Endodermal cell (in vitro differentiated cells): Measurements from ENCODE around the gene LCN15. TPM values are rescaled to one million over a fixed set of nuclear protein-coding genes. Genes with fewer than 3 reads are reported as not detected.

Source experiments
- DNase-seq: peaks from one replicate; pipeline ENCODE4 v3.0.0-alpha.2; 2017
- H3K27ac ChIP-seq: 2 replicates; pipeline ENCODE4 v1.5.1; 2013; ENCODE audit warnings: mild to moderate bottlenecking, low read depth, low read length, moderate library complexity
- H3K27me3 ChIP-seq: 2 replicates; pipeline ENCODE4 v1.6.1; 2013; ENCODE audit warnings: mild to moderate bottlenecking, low read length, moderate library complexity; ENCODE audit not compliant: insufficient read depth, control insufficient read depth, poor library complexity, severe bottlenecking
- H3K36me3 ChIP-seq: 2 replicates; pipeline ENCODE4 v1.7.0; 2013; ENCODE audit warnings: mild to moderate bottlenecking, low read length, moderate library complexity; ENCODE audit not compliant: control insufficient read depth, insufficient read depth
- H3K4me1 ChIP-seq: one replicate; pipeline ENCODE4 v1.7.0; 2013; ENCODE audit warnings: low read length; ENCODE audit not compliant: control insufficient read depth, insufficient read depth
- H3K4me3 ChIP-seq: 2 replicates; pipeline ENCODE4 v1.5.1; 2013; ENCODE audit warnings: mild to moderate bottlenecking, low read length, moderate library complexity
- H3K9ac ChIP-seq: 2 replicates; pipeline ENCODE4 v1.6.1; 2013; ENCODE audit warnings: mild to moderate bottlenecking, low read length, moderate library complexity; ENCODE audit not compliant: poor library complexity, severe bottlenecking; ENCODE audit errors: extremely low read depth
- H3K9me3 ChIP-seq: 2 replicates; pipeline ENCODE4 v1.6.1; 2013; ENCODE audit warnings: mild to moderate bottlenecking, low read length, moderate library complexity; ENCODE audit not compliant: control insufficient read depth
- H3K27ac Mint-ChIP-seq: 2 replicates; pipeline ENCODE4 v1.8.0; 2020; ENCODE audit warnings: mixed read lengths
- H3K27me3 Mint-ChIP-seq: 2 replicates; pipeline ENCODE4 v1.8.0; 2021; ENCODE audit warnings: mild to moderate bottlenecking, mixed read lengths; ENCODE audit not compliant: insufficient read depth
- H3K36me3 Mint-ChIP-seq: 2 replicates; pipeline ENCODE4 v1.8.0; 2020; ENCODE audit warnings: low read depth, mixed read lengths
- H3K4me1 Mint-ChIP-seq: 2 replicates; pipeline ENCODE4 v1.8.0; 2020; ENCODE audit warnings: mixed read lengths
- H3K4me3 Mint-ChIP-seq: 2 replicates; pipeline ENCODE4 v1.8.0; 2020; ENCODE audit warnings: mild to moderate bottlenecking, moderate library complexity, mixed read lengths
- H3K9me3 Mint-ChIP-seq: 2 replicates; pipeline ENCODE4 v1.8.0; 2020; ENCODE audit warnings: mild to moderate bottlenecking, mixed read lengths
- CTCF ChIP-seq: fragments of 200-600 bp; sonication (generic); conservative IDR thresholded peaks from 2 replicates; pipeline ENCODE4 v1.5.0; 2021; ENCODE audit warnings: antibody characterized with exemption, mild to moderate bottlenecking
- WGBS, 2 experiments: methylation state at CpG; one replicate each; pipeline versions ENCODE4 v1.1.5 to v1.1.7; 2013; ENCODE audit warnings: missing lambda C conversion rate in 2 of 2, mixed read lengths in 1 of 2; ENCODE audit not compliant: insufficient coverage in 1 of 2, insufficient read length in 1 of 2; 5-methylcytosine and 5-hydroxymethylcytosine counted together
- total RNA-seq, 2 donors: library from RNA; stranded (reverse); fragmentation: NEBNext Ultra II Directional in 1 of 2; extraction: Animal tissue kit (Norgen Biotek cat#: 25700) in 1 of 2; gene quantifications; 2 replicates in 1 of 2; 3 replicates in 1 of 2; pipeline ENCODE4 v1.2.1, GENCODE V29; 2021

The LCN15 gene
- total RNA-seq, 2 donors from 2014 or later = 0.51 to 1.2 TPM

DNA sequence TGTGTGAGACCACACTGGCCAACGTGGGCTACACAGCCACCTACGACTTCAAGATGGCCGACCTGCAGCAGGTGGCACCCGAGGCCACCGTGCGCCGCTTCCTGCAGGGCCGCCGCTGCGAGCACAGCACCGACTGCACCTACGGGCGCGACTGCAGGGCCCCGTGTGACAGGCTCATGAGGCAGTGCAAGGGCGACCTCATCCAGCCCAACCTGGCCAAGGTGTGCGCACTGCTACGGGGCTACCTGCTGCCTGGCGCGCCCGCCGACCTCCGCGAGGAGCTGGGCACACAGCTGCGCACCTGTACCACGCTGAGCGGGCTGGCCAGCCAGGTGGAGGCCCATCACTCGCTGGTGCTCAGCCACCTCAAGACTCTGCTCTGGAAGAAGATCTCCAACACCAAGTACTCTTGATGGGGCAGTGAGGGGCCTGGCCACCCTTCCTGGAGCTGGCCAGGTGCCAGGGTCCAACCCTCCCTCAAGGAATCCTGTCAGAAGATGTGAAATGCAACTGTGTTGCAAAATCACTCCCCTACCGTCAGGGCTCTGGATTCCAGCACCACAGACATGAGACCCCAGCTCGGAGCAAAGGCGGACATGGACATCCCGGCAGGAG, 40.8 kb downstream of the LCN15 start:
- Histone ChIP-seq H3K4me3 (no peak overlapping the region), H3K36me3 (peaks cover 33% of the 10 kb centered on the region), H3K9me3 (no peaks in the 10 kb centered on the region), H3K9ac (no peak overlapping the region), H3K27me3 (no peaks in the 10 kb centered on the region), H3K27ac (no peak overlapping the region), H3K4me1 (peaks cover 6% of the 10 kb centered on the region)
- Mint-ChIP-seq H3K27ac (no peak overlapping the region), H3K9me3 (no peaks in the 10 kb centered on the region), H3K27me3 (no peaks in the 10 kb centered on the region), H3K4me1 (peaks cover 15% of the 10 kb centered on the region), H3K36me3 (peaks cover 37% of the 10 kb centered on the region), H3K4me3 (no peak overlapping the region)
- WGBS, 2 experiments = 96 to 98% methylated on average over 27 to 32 of the region's 32 CpGs
- no peak for DNase-seq
- TF ChIP-seq CTCF = no peak

DNA sequence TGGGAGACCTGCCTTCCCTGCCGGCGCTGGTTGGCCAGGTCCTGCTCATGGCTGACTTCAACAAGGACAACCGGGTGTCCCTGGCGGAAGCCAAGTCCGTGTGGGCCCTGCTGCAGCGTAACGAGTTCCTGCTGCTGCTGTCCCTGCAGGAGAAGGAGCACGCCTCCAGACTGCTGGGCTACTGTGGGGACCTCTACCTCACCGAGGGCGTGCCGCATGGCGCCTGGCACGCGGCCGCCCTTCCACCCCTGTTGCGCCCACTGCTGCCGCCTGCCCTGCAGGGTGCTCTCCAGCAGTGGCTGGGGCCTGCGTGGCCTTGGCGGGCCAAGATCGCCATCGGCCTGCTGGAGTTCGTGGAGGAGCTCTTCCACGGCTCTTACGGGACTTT, 41.4 kb downstream of the LCN15 start:
- Mint-ChIP-seq H3K4me1 (peaks cover 15% of the 10 kb centered on the region), H3K27ac (no peak overlapping the region), H3K9me3 (no peaks in the 10 kb centered on the region), H3K27me3 (no peaks in the 10 kb centered on the region), H3K4me3 (no peak overlapping the region), H3K36me3 (peaks cover 37% of the 10 kb centered on the region)
- no peak overlapping the region for H3K4me3 ChIP-seq
- 95 to 96% methylated on average over 19 to 24 of the region's 24 CpGs for WGBS, 2 experiments
- peaks cover 6% of the 10 kb centered on the region for H3K4me1 ChIP-seq
- H3K9me3 ChIP-seq = no peaks in the 10 kb centered on the region
- DNase-seq = no peak
- H3K27ac ChIP-seq = no peak overlapping the region
- TF ChIP-seq CTCF = no peak
- peaks cover 33% of the 10 kb centered on the region for H3K36me3 ChIP-seq
- no peaks in the 10 kb centered on the region for H3K27me3 ChIP-seq
- no peak overlapping the region for H3K9ac ChIP-seq

GRCh38 chr9:136722093-136722968, 42.0 kb downstream of the LCN15 start:
- no peaks in the 10 kb centered on the region for H3K9me3 Mint-ChIP-seq
- H3K27me3 Mint-ChIP-seq = no peaks in the 10 kb centered on the region
- Histone ChIP-seq H3K27ac (no peak overlapping the region), H3K27me3 (no peaks in the 10 kb centered on the region), H3K36me3 (peaks cover 33% of the 10 kb centered on the region), H3K9me3 (no peaks in the 10 kb centered on the region), H3K4me1 (peaks cover 6% of the 10 kb centered on the region), H3K4me3 (no peak overlapping the region), H3K9ac (no peak overlapping the region)
- H3K4me1 Mint-ChIP-seq = peaks cover 15% of the 10 kb centered on the region
- no peak overlapping the region for H3K27ac Mint-ChIP-seq
- peak; percentile 62 for DNase-seq
- H3K36me3 Mint-ChIP-seq = peaks cover 37% of the 10 kb centered on the region
- 90 to 94% methylated on average over 20 to 31 of the region's 31 CpGs for WGBS, 2 experiments
- TF ChIP-seq CTCF = no peak
- H3K4me3 Mint-ChIP-seq = no peak overlapping the region
